NCI-H69 (cell line): ENCODE results near the gene IQCE.

ENCODE experiments used
- DNase-seq: peaks from one replicate; lab custom pipeline; 2025; lab: John Stamatoyannopoulos, UW

IQCE gene

GRCh38 chr7:2558629-2559282 is at the start of gene IQCE:
IQCE (plus strand) TSS chr7:2558979; CDS start chr7:2559182, 203 bp downstream.
- DNase-seq, result peak; percentile 97

- no peak for DNase-seq
These were observed 49.4 kb upstream of the IQCE start for GRCh38 chr7:2509298-2509906.

GRCh38 chr7:2510130-2510776 is 48.5 kb upstream of the IQCE start:
- no peak for DNase-seq

GRCh38 chr7:2510909-2511768 is 47.6 kb upstream of the IQCE start:
- peak; percentile 86 for DNase-seq

- DNase-seq, result no peak
These were observed 47.0 kb upstream of the IQCE start for GRCh38 chr7:2511769-2512168.

GRCh38 chr7:2512179-2512661 is 46.6 kb upstream of the IQCE start:
- DNase-seq, result peak; percentile 25

GRCh38 chr7:2512713-2513112 is 46.1 kb upstream of the IQCE start:
- DNase-seq, result peak; percentile 33

GRCh38 chr7:2513702-2514101 is 45.1 kb upstream of the IQCE start:
- DNase-seq, result peak; percentile 23

- no peak for DNase-seq
These were observed 44.0 kb upstream of the IQCE start for GRCh38 chr7:2514473-2515423.

GRCh38 chr7:2515424-2516193 is 43.2 kb upstream of the IQCE start:
- no peak for DNase-seq

- DNase-seq, result peak; percentile 28
These were observed 42.6 kb upstream of the IQCE start for GRCh38 chr7:2516194-2516555.

- no peak for DNase-seq
These were observed 41.8 kb upstream of the IQCE start for GRCh38 chr7:2517026-2517425.

GRCh38 chr7:2517678-2518507 is 40.9 kb upstream of the IQCE start:
- peak; percentile 90 for DNase-seq

GRCh38 chr7:2518737-2519118 is 40.1 kb upstream of the IQCE start:
- DNase-seq, result no peak

GRCh38 chr7:2519119-2519930 is 39.5 kb upstream of the IQCE start, which contains the start of gene LFNG:
LFNG (plus strand) TSS chr7:2519774; CDS start chr7:2519862, 88 bp downstream.
- DNase-seq, result peak; percentile 98

- DNase-seq, result peak; percentile 72
These were observed 38.5 kb upstream of the IQCE start for GRCh38 chr7:2520131-2520760.

- DNase-seq, result peak; percentile 57
These were observed 38.0 kb upstream of the IQCE start for GRCh38 chr7:2520761-2521290.

- peak; percentile 41 for DNase-seq
These were observed 37.4 kb upstream of the IQCE start for GRCh38 chr7:2521341-2521745.
